HCEC 1CT (cell line): ENCODE measurements around the gene AZU1.
"Not testable (repeated sequence)": the region's sequence is repeated elsewhere in the genome, so short reads cannot be mapped to it uniquely, and the experiment has no call there.

Source experiments
- DNase-seq: peaks from one replicate; pipeline ENCODE4 v3.0.0-alpha.2; 2017

The AZU1 gene

DNA sequence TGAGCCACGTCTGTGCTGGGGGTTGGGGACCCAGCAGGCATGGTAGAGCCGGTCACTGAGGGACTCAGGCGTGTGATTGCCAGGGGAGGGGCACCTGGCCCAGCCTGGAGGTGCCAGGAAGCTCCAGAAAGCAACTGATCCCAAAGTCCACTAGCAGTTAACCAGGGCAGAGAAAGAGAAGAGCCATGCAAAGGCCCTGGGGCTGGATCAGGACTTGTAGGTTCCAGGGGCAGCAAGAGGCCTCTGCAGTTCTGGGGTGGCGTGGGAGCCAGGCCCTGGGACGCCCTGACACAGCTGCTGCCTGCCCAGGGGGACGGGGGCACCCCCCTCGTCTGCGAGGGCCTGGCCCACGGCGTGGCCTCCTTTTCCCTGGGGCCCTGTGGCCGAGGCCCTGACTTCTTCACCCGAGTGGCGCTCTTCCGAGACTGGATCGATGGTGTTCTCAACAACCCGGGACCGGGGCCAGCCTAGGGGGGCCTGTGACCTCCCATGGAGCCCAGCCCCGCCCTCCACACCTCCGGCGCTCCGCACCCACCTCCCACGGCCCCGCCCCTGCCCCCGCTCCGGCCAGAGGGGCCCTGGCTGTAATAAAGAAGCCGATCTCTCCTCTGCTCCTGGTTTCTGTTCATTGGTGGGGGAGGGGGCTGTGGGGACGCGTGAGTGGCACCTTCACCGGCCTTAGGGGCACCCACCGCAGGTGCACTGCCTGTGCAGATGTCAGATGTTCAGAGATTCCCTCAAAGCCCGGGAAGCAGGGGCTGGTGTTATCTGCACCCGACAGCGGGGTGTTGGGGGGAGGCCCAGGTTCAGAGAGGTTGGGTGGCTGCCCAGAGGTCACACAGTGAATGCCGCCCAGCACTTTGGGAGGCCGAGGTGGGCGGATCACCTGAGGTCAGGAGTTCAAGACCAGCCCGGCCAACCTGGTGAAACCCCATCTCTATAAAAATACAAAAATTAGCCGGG is 4.1 kb downstream of the AZU1 start:
- no peak for DNase-seq

GRCh38 chr19:834216-834615 is 6.6 kb downstream of the AZU1 start:
- DNase-seq: no peak

DNA sequence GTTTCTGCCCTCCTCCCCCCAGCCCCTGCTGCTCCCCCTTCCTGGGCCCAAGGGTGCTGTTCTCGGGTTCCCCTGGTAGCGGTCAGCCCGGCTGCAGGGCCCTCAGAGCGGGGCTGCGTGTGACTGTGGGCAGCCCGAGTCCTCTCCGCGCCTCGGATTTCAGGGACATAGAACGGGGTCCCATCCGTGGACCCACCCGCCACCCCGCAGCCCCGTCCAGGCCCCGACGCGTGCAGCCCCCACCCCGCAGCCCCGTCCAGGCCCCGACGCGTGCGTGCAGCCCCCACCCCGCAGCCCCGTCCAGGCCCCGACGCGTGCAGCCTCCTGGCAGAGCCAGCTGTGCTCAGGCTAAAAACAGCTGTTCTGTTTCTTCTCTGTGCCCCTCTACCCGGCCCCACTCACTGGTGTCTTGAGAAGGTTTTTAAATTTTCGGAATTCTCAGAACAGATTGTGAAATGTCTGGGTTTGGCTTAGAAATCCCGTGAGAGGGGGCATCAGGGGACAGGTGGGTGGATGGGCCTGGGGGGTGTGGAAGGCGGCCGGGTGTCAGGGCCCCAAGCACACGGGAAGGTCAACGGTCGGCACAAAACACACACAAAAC is 7.7 kb downstream of the AZU1 start:
- DNase-seq: no peak

- no peak for DNase-seq
Measured at GRCh38 chr19:840519-841206, 13.0 kb downstream of the AZU1 start, which contains the start of gene PRTN3. PRTN3 (plus strand) TSS chr19:840999; CDS start chr19:841009, 10 bp downstream.

GRCh38 chr19:842802-843179 is 15.2 kb downstream of the AZU1 start:
- not testable (repeated sequence) for DNase-seq

GRCh38 chr19:843180-843835 is 15.7 kb downstream of the AZU1 start:
- DNase-seq: no peak

GRCh38 chr19:843836-844545 is 16.4 kb downstream of the AZU1 start:
- no peak for DNase-seq

GRCh38 chr19:844546-844971 is 16.9 kb downstream of the AZU1 start:
- no peak for DNase-seq

DNA sequence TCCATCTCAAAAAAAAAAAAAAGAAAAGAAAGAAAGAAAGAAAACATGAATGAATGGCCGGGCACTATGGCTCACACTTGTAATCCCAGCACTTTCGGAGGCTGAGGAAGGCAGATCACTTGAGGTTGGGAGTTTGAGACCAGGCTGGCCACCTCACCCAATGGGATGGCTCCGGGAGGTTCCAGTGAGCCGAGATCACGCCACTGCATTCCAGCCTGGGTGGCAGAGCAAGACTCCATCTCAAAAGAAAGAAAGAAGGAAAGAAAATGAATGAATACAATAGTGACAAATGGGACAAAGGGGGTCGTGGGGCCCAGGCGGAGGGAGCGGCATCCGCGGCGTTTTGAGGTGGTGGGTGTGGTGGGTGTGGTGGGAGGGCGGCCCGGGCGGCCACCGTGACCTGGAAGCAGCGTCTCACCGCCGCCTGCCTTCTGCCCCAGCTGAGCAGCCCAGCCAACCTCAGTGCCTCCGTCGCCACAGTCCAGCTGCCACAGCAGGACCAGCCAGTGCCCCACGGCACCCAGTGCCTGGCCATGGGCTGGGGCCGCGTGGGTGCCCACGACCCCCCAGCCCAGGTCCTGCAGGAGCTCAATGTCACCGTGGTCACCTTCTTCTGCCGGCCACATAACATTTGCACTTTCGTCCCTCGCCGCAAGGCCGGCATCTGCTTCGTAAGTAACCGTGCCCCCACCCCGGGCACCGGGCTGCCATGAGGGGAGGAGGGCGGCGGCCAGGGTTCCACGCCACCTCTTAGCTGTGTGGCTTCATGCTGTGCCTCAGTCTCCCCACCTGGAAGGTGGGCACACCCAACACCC is 18.3 kb downstream of the AZU1 start:
- no peak for DNase-seq

DNA sequence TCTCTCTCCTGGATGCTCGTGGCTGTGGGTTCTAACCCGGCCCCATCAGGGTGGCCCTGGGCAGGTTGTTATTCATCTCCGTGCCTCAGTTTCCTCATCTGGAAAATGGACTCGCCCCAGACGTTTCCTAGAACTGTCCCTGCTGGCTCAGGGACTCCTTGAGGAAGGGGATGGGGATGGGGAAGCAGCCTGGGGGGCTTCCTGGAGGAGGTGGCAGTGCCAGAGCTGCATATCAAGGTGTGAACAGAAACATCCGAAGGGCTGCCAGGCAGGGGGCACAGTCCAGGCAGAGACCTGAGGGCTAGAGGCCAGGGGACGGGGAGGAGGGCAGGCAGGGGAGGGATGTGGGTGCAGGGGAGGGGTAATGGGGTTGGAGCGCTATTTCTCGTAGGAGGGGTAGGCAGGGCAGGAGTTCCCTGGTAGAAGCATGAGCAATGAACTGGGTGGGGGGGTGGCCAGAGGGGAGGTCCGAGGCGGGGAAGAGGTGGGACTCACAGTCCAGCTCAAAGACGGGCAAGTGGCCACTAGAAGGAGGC is 20.8 kb downstream of the AZU1 start:
- no peak for DNase-seq

- DNase-seq: not testable (repeated sequence)
Measured at GRCh38 chr19:849195-849594, 21.6 kb downstream of the AZU1 start.

DNA sequence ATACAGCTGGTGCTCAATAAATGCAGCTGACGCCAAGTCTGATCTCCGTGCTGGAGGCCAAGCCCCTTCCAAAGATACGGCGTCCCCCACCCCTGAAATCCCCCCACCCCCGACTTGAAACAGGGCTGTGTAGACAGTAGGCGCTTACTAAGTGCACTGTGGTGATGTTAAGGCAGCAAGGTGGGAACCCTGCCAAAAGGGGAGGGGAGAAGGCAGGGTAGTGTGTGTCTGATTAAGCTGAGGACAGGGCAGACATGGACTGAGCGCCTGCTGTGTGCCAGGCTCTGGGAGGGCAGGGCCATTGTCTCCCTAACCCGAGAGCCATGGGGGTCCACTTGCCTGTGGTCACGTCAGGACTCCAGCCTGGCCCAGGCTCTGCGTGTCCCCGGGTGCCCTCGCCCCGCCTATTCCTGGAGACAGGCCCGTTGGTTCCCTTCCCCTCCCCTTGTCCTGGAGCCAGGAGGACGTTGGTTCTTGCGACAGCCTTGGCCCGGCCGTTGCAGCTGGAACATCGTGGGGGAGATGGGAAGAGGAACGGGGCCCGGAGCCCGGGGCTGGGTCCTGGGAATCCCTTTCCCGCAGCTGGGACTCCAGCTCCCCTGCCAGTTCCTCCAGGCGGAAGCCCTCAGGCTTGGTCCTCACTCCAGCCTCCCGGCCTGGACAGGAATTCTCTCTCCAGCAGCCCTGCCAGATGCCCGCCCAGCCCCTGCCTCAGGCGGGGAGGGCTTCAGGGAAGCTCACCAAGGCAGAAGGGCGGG is 22.8 kb downstream of the AZU1 start:
- peak; percentile 87 for DNase-seq

DNA sequence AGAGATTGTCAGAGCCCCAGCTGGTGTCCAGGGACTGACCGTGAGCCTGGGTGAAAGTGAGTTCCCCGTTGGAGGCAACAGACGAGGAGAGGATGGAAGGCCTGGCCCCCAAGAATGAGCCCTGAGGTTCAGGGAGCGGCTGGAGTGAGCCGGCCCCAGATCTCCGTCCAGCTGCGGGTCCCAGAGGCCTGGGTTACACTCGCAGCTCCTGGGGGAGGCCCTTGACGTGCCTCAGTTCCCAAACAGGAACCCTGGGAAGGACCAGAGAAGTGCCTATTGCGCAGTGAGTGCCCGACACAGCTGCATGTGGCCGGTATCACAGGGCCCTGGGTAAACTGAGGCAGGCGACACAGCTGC is 23.3 kb downstream of the AZU1 start:
- DNase-seq: no peak

DNA sequence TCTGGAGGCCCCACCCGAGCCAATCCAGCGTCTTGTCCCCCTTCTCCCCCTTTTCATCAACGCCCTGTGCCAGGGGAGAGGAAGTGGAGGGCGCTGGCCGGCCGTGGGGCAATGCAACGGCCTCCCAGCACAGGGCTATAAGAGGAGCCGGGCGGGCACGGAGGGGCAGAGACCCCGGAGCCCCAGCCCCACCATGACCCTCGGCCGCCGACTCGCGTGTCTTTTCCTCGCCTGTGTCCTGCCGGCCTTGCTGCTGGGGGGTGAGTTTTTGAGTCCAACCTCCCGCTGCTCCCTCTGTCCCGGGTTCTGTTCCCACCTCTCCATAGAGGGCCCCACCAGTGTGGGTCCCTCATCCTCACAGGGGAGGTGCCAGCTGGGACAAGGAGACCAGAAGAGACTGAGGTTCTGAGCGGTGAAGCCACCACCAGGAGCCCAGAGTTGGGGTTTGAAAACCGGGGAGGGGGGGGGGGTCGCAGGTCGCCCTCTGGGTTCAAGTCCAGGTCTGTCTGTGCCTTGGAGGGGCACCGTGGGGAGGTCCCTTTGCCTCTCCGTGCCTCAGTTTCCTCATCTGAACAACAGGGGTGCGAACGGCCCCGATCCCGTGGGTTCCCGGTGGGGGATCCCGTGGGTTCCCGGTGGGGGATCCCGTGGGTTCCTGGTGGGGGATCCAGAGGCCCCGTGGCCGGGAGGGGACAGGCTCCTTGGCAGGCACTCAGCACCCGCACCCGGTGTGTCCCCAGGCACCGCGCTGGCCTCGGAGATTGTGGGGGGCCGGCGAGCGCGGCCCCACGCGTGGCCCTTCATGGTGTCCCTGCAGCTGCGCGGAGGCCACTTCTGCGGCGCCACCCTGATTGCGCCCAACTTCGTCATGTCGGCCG is 24.7 kb downstream of the AZU1 start, which contains the start of gene ELANE:
Gene ELANE, plus strand, starts transcription at position 168 of the 878 bp plus-strand sequence. Its CDS starts 26 bp downstream, at position 194.
- DNase-seq: no peak

GRCh38 chr19:853014-853585 is 25.5 kb downstream of the AZU1 start:
- DNase-seq: no peak

GRCh38 chr19:853614-854220 is 26.1 kb downstream of the AZU1 start:
- not testable (repeated sequence) for DNase-seq

- DNase-seq: no peak
Measured at GRCh38 chr19:854549-854948, 26.9 kb downstream of the AZU1 start.

DNA sequence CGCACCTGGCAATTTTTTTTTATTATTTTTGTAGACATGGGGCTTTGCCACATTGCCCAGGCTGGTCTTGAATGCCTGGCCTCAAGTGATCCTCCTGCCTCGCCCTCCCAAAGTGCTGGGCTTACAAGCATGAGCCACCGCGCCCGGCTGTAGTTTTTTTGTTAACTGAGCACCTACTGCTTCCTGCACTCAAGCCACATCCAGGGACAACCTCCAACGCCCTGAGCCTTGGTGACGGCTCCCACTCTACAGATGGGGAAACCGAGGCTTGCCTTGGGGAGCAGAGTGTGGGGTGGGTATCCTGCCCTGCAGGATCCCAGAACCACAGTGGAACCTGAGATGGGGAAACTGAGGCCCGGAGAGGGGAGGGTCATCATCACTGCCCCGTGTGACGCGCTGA is 27.5 kb downstream of the AZU1 start:
- DNase-seq: no peak
